Fibroblast of peridontal ligament (primary cell): Measurements from ENCODE around the gene CLMN.
"Not testable (repeated sequence)": the region's sequence is repeated elsewhere in the genome, so short reads cannot be mapped to it uniquely, and the experiment has no call there.

Source experiments
- DNase-seq: peaks from one replicate; pipeline ENCODE4 v3.0.0-alpha.2; 2010; ENCODE audit errors: extremely low read depth

The CLMN gene

GRCh38 chr14:95285566-95285965 is 34.1 kb downstream of the CLMN start:
- no peak for DNase-seq

GRCh38 chr14:95283802-95284201 is 35.9 kb downstream of the CLMN start:
- not testable (repeated sequence) for DNase-seq

GRCh38 chr14:95282986-95283380 is 36.7 kb downstream of the CLMN start:
- DNase-seq = not testable (repeated sequence)

- DNase-seq = no peak
These were observed 37.2 kb downstream of the CLMN start for GRCh38 chr14:95282354-95282985.

- DNase-seq = no peak
These were observed 38.0 kb downstream of the CLMN start for GRCh38 chr14:95281560-95282176.

- DNase-seq = no peak
These were observed 44.2 kb downstream of the CLMN start for GRCh38 chr14:95275494-95275893.

- DNase-seq = no peak
These were observed 44.8 kb downstream of the CLMN start for GRCh38 chr14:95274874-95275273.

- DNase-seq = no peak
These were observed 45.4 kb downstream of the CLMN start for GRCh38 chr14:95274279-95274678.

GRCh38 chr14:95273001-95273978 is 46.4 kb downstream of the CLMN start:
- no peak for DNase-seq

- no peak for DNase-seq
These were observed 47.7 kb downstream of the CLMN start for GRCh38 chr14:95272057-95272456.

- DNase-seq = no peak
These were observed 49.5 kb downstream of the CLMN start for GRCh38 chr14:95270203-95270602.

GRCh38 chr14:95269493-95269892 is 50.2 kb downstream of the CLMN start:
- DNase-seq = no peak

- no peak for DNase-seq
These were observed 51.4 kb downstream of the CLMN start for GRCh38 chr14:95268350-95268749.

GRCh38 chr14:95267306-95267705 is 52.4 kb downstream of the CLMN start:
- DNase-seq = no peak

GRCh38 chr14:95265106-95266094 is 54.3 kb downstream of the CLMN start:
- DNase-seq = peak; percentile 69

- no peak for DNase-seq
These were observed 55.3 kb downstream of the CLMN start for GRCh38 chr14:95264271-95264973.

GRCh38 chr14:95263527-95264231 is 56.0 kb downstream of the CLMN start:
- no peak for DNase-seq

GRCh38 chr14:95262511-95262891 is 57.2 kb downstream of the CLMN start:
- no peak for DNase-seq

- DNase-seq = no peak
These were observed 57.8 kb downstream of the CLMN start for GRCh38 chr14:95261616-95262510.
